ENCODE measurements around the gene PCAT7. TPM values are rescaled to one million over a fixed set of nuclear protein-coding genes. Genes with fewer than 3 reads are reported as not detected.
"Not testable (repeated sequence)": the region's sequence is repeated elsewhere in the genome, so short reads cannot be mapped to it uniquely, and the experiment has no call there.

PCAT7 gene
- total RNA-seq (not detected), polyA plus RNA-seq (ENCODE audit: insufficient read length in 2 of 2) (under 1 TPM in 1 of 2 donors, not detected in 1; 0.53 TPM)
- long read RNA-seq, donor 1, result 0 reads
- long read RNA-seq, donor 2, result 0 reads
- long read RNA-seq, donor 3, result 0 reads
- long read RNA-seq, donor 4, partial matches to known transcripts, result 12 of 24 reads
- long read RNA-seq, donor 4, other reads (novel, unspliced or antisense), result 12 of 24 reads

- no peaks in the 10 kb centered on the region for H3K9me3 ChIP-seq (ENCODE audit: control insufficient read depth, insufficient read depth, low read length)
- H3K4me3 ChIP-seq (ENCODE audit: low read depth, low read length), result no peak within 1 kb of the TSS
- no peak for DNase-seq (ENCODE audit: low read depth in 4 of 6, low spot score in 6 of 6)
- H3K4me1 ChIP-seq (ENCODE audit: control insufficient read depth, insufficient read depth, low read length), result no peaks in the 10 kb centered on the region
- H3K36me3 ChIP-seq (ENCODE audit: control insufficient read depth, insufficient read depth, low read length), result no peaks in the 10 kb centered on the region
- no peaks in the 10 kb centered on the region for H3K27me3 ChIP-seq (ENCODE audit: control insufficient read depth, insufficient read depth, low read length)
- H3K27ac ChIP-seq (ENCODE audit: low read depth, low read length), result no peak within 1 kb of the TSS
- 91% methylated on average over 30 of the region's 40 CpGs for WGBS (ENCODE audit: insufficient coverage)
Measured at GRCh38 chr9:94554439-94555331, at the start of gene PCAT7. TSS of gene PCAT7 (plus strand) at chr9:94555083.

- not testable (repeated sequence) for DNase-seq (ENCODE audit: low read depth in 4 of 6, low spot score in 6 of 6)
- no CpG with 5 or more reads among the region's 4 CpGs for WGBS (ENCODE audit: insufficient coverage)
Measured at GRCh38 chr9:94506370-94506769, 48.5 kb upstream of the PCAT7 start.

GRCh38 chr9:94507531-94508258 lies 47.2 kb upstream of the PCAT7 start:
- Histone ChIP-seq H3K36me3 (ENCODE audit: control insufficient read depth, insufficient read depth, low read length) (no peaks in the 10 kb centered on the region), H3K27ac (ENCODE audit: low read depth, low read length) (no peak overlapping the region), H3K27me3 (ENCODE audit: control insufficient read depth, insufficient read depth, low read length) (no peaks in the 10 kb centered on the region), H3K4me1 (ENCODE audit: control insufficient read depth, insufficient read depth, low read length) (no peaks in the 10 kb centered on the region), H3K4me3 (ENCODE audit: low read depth, low read length) (no peak overlapping the region), H3K9me3 (ENCODE audit: control insufficient read depth, insufficient read depth, low read length) (no peaks in the 10 kb centered on the region)
- DNase-seq (ENCODE audit: low read depth in 4 of 6, low spot score in 6 of 6), result no peak
- 83% methylated on average over 1 of the region's 7 CpGs for WGBS (ENCODE audit: insufficient coverage)

More at GRCh38 chr9:94506370-94506769, 48.5 kb upstream of the PCAT7 start:
- not testable (repeated sequence) for H3K36me3 ChIP-seq (ENCODE audit: control insufficient read depth, insufficient read depth, low read length); H3K27ac ChIP-seq (ENCODE audit: low read depth, low read length); H3K27me3 ChIP-seq (ENCODE audit: control insufficient read depth, insufficient read depth, low read length); H3K4me1 ChIP-seq (ENCODE audit: control insufficient read depth, insufficient read depth, low read length); H3K9me3 ChIP-seq (ENCODE audit: control insufficient read depth, insufficient read depth, low read length); H3K4me3 ChIP-seq (ENCODE audit: low read depth, low read length)

GRCh38 chr9:94511134-94511954 lies 43.5 kb upstream of the PCAT7 start:
- no peaks in the 10 kb centered on the region for H3K27me3 ChIP-seq (ENCODE audit: control insufficient read depth, insufficient read depth, low read length)
- H3K27ac ChIP-seq (ENCODE audit: low read depth, low read length), result no peak overlapping the region
- WGBS (ENCODE audit: insufficient coverage), result no CpG with 5 or more reads among the region's 6 CpGs
- H3K4me3 ChIP-seq (ENCODE audit: low read depth, low read length), result no peak overlapping the region
- no peaks in the 10 kb centered on the region for H3K9me3 ChIP-seq (ENCODE audit: control insufficient read depth, insufficient read depth, low read length)
- DNase-seq (ENCODE audit: low read depth in 4 of 6, low spot score in 6 of 6), result peak in 1 of 6 donors; percentile 5
- H3K36me3 ChIP-seq (ENCODE audit: control insufficient read depth, insufficient read depth, low read length), result no peaks in the 10 kb centered on the region
- no peaks in the 10 kb centered on the region for H3K4me1 ChIP-seq (ENCODE audit: control insufficient read depth, insufficient read depth, low read length)

GRCh38 chr9:94511955-94512265 lies 43.0 kb upstream of the PCAT7 start:
- Histone ChIP-seq H3K9me3 (ENCODE audit: control insufficient read depth, insufficient read depth, low read length) (no peaks in the 10 kb centered on the region), H3K27ac (ENCODE audit: low read depth, low read length) (no peak overlapping the region), H3K4me1 (ENCODE audit: control insufficient read depth, insufficient read depth, low read length) (no peaks in the 10 kb centered on the region), H3K4me3 (ENCODE audit: low read depth, low read length) (no peak overlapping the region), H3K36me3 (ENCODE audit: control insufficient read depth, insufficient read depth, low read length) (no peaks in the 10 kb centered on the region), H3K27me3 (ENCODE audit: control insufficient read depth, insufficient read depth, low read length) (no peaks in the 10 kb centered on the region)
- no peak for DNase-seq (ENCODE audit: low read depth in 4 of 6, low spot score in 6 of 6)
- WGBS (ENCODE audit: insufficient coverage), result no CpG with 5 or more reads among the region's 2 CpGs

- Histone ChIP-seq H3K4me3 (ENCODE audit: low read depth, low read length) (no peak overlapping the region), H3K9me3 (ENCODE audit: control insufficient read depth, insufficient read depth, low read length) (no peaks in the 10 kb centered on the region), H3K36me3 (ENCODE audit: control insufficient read depth, insufficient read depth, low read length) (no peaks in the 10 kb centered on the region), H3K27me3 (ENCODE audit: control insufficient read depth, insufficient read depth, low read length) (no peaks in the 10 kb centered on the region), H3K4me1 (ENCODE audit: control insufficient read depth, insufficient read depth, low read length) (no peaks in the 10 kb centered on the region), H3K27ac (ENCODE audit: low read depth, low read length) (no peak overlapping the region)
- 88% methylated on average over 1 of the region's 3 CpGs for WGBS (ENCODE audit: insufficient coverage)
- DNase-seq (ENCODE audit: low read depth in 4 of 6, low spot score in 6 of 6), result no peak
Measured at GRCh38 chr9:94514722-94515121, 40.2 kb upstream of the PCAT7 start.

GRCh38 chr9:94517254-94517653 lies 37.6 kb upstream of the PCAT7 start:
- no peak overlapping the region for H3K27ac ChIP-seq (ENCODE audit: low read depth, low read length)
- no peak overlapping the region for H3K4me3 ChIP-seq (ENCODE audit: low read depth, low read length)
- H3K27me3 ChIP-seq (ENCODE audit: control insufficient read depth, insufficient read depth, low read length), result no peaks in the 10 kb centered on the region
- WGBS (ENCODE audit: insufficient coverage), result no CpG with 5 or more reads among the region's 4 CpGs
- no peaks in the 10 kb centered on the region for H3K36me3 ChIP-seq (ENCODE audit: control insufficient read depth, insufficient read depth, low read length)
- H3K9me3 ChIP-seq (ENCODE audit: control insufficient read depth, insufficient read depth, low read length), result no peaks in the 10 kb centered on the region
- DNase-seq (ENCODE audit: low read depth in 4 of 6, low spot score in 6 of 6), result no peak
- H3K4me1 ChIP-seq (ENCODE audit: control insufficient read depth, insufficient read depth, low read length), result no peaks in the 10 kb centered on the region

GRCh38 chr9:94525396-94526035 lies 29.4 kb upstream of the PCAT7 start:
- Histone ChIP-seq H3K27ac (ENCODE audit: low read depth, low read length) (no peak overlapping the region), H3K4me1 (ENCODE audit: control insufficient read depth, insufficient read depth, low read length) (no peaks in the 10 kb centered on the region), H3K9me3 (ENCODE audit: control insufficient read depth, insufficient read depth, low read length) (no peaks in the 10 kb centered on the region), H3K36me3 (ENCODE audit: control insufficient read depth, insufficient read depth, low read length) (no peaks in the 10 kb centered on the region), H3K27me3 (ENCODE audit: control insufficient read depth, insufficient read depth, low read length) (no peaks in the 10 kb centered on the region), H3K4me3 (ENCODE audit: low read depth, low read length) (no peak overlapping the region)
- WGBS (ENCODE audit: insufficient coverage), result 100% methylated on average over 1 of the region's 7 CpGs
- no peak for DNase-seq (ENCODE audit: low read depth in 4 of 6, low spot score in 6 of 6)

- no peaks in the 10 kb centered on the region for H3K36me3 ChIP-seq (ENCODE audit: control insufficient read depth, insufficient read depth, low read length)
- DNase-seq (ENCODE audit: low read depth in 4 of 6, low spot score in 6 of 6), result no peak
- H3K4me3 ChIP-seq (ENCODE audit: low read depth, low read length), result no peak overlapping the region
- H3K9me3 ChIP-seq (ENCODE audit: control insufficient read depth, insufficient read depth, low read length), result no peaks in the 10 kb centered on the region
- no CpG with 5 or more reads among the region's 1 CpG for WGBS (ENCODE audit: insufficient coverage)
- no peak overlapping the region for H3K27ac ChIP-seq (ENCODE audit: low read depth, low read length)
- H3K27me3 ChIP-seq (ENCODE audit: control insufficient read depth, insufficient read depth, low read length), result no peaks in the 10 kb centered on the region
- no peaks in the 10 kb centered on the region for H3K4me1 ChIP-seq (ENCODE audit: control insufficient read depth, insufficient read depth, low read length)
Measured at GRCh38 chr9:94526271-94526670, 28.6 kb upstream of the PCAT7 start.
